SK-N-SH (cell line): ENCODE measurements around the gene GMPR2. TPM values are rescaled to one million over a fixed set of nuclear protein-coding genes. Genes with fewer than 3 reads are reported as not detected.

Experiments
- CHD2 ChIP-seq: fragments of 150-350 bp; IDR thresholded peaks from 2 replicates; pipeline ENCODE4 v1.6.1; 2018; ENCODE audit warnings: low read length; ENCODE audit not compliant: partially characterized antibody
- EP300 ChIP-seq, 2 experiments: IDR thresholded peaks; 2 replicates each; pipeline versions ENCODE4 v1.4.0 to v1.6.1; 2012; ENCODE audit warnings: borderline replicate concordance in 1 of 2, low read depth in 1 of 2, low read length in 1 of 2
- FOXJ3 ChIP-seq: sonication (generic); formaldehyde crosslinking; IDR thresholded peaks from 2 replicates; pipeline ENCODE4 v1.5.1; 2020; ENCODE audit warnings: mild to moderate bottlenecking, missing genetic modification reagents
- MXI1 ChIP-seq: IDR thresholded peaks from 2 replicates; pipeline ENCODE4 v1.6.1; 2012; ENCODE audit warnings: mild to moderate bottlenecking, low read depth, low read length, improper control_type of control experiment
- NFIC ChIP-seq: IDR thresholded peaks from 2 replicates; pipeline ENCODE4 v1.4.0; 2012; ENCODE audit warnings: borderline replicate concordance
- NRF1 ChIP-seq: IDR thresholded peaks from 2 replicates; pipeline ENCODE4 v1.6.1; 2012; ENCODE audit warnings: low read depth, mild to moderate bottlenecking, low read length
- POLR2AphosphoS5 ChIP-seq: IDR thresholded peaks from 2 replicates; pipeline ENCODE4 v1.6.1; 2012; ENCODE audit warnings: low read depth, low read length
- RFX5 ChIP-seq: IDR thresholded peaks from 2 replicates; pipeline ENCODE4 v1.6.1; 2012; ENCODE audit warnings: mild to moderate bottlenecking, improper control_type of control experiment, low read length
- TAF1 ChIP-seq: IDR thresholded peaks from 2 replicates; pipeline ENCODE4 v1.6.1; 2012; ENCODE audit warnings: low read depth, mild to moderate bottlenecking, low read length, moderate library complexity, borderline replicate concordance
- TCF12 ChIP-seq: IDR thresholded peaks from 2 replicates; pipeline ENCODE4 v1.4.0; 2012
- TEAD4 ChIP-seq: IDR thresholded peaks from 2 replicates; pipeline ENCODE4 v1.4.0; 2012; ENCODE audit warnings: mild to moderate bottlenecking, borderline replicate concordance; ENCODE audit not compliant: insufficient read depth
- YY1 ChIP-seq: IDR thresholded peaks from 2 replicates; pipeline ENCODE4 v1.4.0; 2012; ENCODE audit warnings: low read depth, mild to moderate bottlenecking
- polyA plus RNA-seq, 3 experiments: library from polyadenylated mRNA; depleted of rRNA; stranded (reverse); fragments of >200 nt; gene quantifications; 2 replicates each; pipeline ENCODE4 v1.2.3, GENCODE V29; 2012
- TF ChIP-seq, protein P1 (sequence below): fragments of 150-350 bp; IDR thresholded peaks from 2 replicates; pipeline ENCODE4 v1.6.1; 2016; ENCODE audit warnings: mild to moderate bottlenecking, low read depth, low read length
- TF ChIP-seq, protein P2 (sequence below): IDR thresholded peaks from 2 replicates; pipeline ENCODE4 v1.6.1; 2012; ENCODE audit warnings: mild to moderate bottlenecking, low read depth, low read length, moderate library complexity
- TF ChIP-seq, protein P3 (sequence below): IDR thresholded peaks from 2 replicates; pipeline ENCODE4 v1.4.0; 2012; ENCODE audit warnings: low read depth
- TF ChIP-seq, protein P4 (sequence below): IDR thresholded peaks from 2 replicates; pipeline ENCODE4 v1.4.0; 2012; ENCODE audit warnings: low read depth, borderline replicate concordance
- TF ChIP-seq, protein P5 (sequence below): fragments of 150-350 bp; IDR thresholded peaks from 2 replicates; pipeline ENCODE4 v1.6.1; 2017; ENCODE audit warnings: antibody characterized with exemption, low read length, low read depth, borderline replicate concordance

The GMPR2 gene
- polyA plus RNA-seq, 1 of the 3 experiments (the other 2 are of a cell fraction), result 97.0 TPM

DNA sequence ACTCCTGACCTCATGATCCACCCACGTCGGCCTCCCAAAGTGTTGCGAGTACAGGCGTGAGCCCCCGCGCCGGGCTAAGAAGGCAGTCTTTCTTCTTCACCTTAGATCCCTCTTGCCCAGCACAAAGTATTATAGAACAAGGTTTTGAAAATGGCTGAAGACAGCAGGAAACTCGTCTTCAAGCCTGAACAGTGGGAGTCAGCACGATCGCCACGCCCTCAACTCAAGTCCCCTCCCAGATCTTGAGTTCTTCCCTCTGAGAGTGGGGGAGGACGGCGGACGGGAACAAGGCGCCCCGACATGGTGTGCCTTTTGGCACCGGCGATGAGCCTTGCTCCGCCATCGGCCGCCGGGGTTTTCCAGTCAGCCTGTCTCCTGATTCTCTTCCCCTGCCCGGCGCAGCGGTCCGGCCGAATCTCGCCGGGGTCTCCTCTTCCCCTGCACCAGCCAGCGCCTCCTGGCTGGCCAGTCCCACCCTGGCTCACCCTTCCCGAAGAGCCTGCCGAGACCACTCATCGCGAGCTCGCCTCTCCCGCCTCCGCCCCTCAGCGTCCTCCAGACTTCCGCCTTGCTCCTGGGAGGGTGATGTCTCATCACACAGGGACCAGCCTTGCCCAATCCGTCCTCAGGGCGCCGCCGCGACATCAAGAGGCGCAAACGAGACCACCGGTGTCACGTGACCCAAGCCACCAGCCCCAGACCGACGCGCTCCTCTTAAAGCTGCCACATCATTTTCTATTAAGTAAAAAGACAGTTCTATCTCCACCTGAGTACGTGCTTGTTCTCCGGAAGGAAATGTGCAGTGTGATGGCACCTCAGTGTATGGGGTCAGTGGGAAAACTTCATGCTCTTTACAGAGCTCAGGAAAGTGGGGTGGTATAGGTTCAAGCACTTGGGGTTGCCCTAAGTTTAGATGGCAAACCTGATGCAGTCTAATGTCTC is 19.5 kb upstream of the GMPR2 start, which contains the start of gene CHMP4A (continued):
- TF ChIP-seq, protein P1, sequence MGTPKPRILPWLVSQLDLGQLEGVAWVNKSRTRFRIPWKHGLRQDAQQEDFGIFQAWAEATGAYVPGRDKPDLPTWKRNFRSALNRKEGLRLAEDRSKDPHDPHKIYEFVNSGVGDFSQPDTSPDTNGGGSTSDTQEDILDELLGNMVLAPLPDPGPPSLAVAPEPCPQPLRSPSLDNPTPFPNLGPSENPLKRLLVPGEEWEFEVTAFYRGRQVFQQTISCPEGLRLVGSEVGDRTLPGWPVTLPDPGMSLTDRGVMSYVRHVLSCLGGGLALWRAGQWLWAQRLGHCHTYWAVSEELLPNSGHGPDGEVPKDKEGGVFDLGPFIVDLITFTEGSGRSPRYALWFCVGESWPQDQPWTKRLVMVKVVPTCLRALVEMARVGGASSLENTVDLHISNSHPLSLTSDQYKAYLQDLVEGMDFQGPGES, result peak; percentile 21; the same call in 1 of the 2 replicates
- peak; percentile 98 for TF ChIP-seq CHD2
- TF ChIP-seq MXI1, result peak; percentile 79
- no peak for TF ChIP-seq EP300 (IDR thresholded peaks at IDR 0.05; ENCODE audit: borderline replicate concordance in 1 of 2, low read depth in 1 of 2, low read length in 1 of 2)
- TF ChIP-seq, protein P2, sequence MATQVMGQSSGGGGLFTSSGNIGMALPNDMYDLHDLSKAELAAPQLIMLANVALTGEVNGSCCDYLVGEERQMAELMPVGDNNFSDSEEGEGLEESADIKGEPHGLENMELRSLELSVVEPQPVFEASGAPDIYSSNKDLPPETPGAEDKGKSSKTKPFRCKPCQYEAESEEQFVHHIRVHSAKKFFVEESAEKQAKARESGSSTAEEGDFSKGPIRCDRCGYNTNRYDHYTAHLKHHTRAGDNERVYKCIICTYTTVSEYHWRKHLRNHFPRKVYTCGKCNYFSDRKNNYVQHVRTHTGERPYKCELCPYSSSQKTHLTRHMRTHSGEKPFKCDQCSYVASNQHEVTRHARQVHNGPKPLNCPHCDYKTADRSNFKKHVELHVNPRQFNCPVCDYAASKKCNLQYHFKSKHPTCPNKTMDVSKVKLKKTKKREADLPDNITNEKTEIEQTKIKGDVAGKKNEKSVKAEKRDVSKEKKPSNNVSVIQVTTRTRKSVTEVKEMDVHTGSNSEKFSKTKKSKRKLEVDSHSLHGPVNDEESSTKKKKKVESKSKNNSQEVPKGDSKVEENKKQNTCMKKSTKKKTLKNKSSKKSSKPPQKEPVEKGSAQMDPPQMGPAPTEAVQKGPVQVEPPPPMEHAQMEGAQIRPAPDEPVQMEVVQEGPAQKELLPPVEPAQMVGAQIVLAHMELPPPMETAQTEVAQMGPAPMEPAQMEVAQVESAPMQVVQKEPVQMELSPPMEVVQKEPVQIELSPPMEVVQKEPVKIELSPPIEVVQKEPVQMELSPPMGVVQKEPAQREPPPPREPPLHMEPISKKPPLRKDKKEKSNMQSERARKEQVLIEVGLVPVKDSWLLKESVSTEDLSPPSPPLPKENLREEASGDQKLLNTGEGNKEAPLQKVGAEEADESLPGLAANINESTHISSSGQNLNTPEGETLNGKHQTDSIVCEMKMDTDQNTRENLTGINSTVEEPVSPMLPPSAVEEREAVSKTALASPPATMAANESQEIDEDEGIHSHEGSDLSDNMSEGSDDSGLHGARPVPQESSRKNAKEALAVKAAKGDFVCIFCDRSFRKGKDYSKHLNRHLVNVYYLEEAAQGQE, result no peak
- 0 out of 2 replicates have a peak, but pooled peaks have one; percentile 32 for TF ChIP-seq RFX5
- TF ChIP-seq NFIC, result 0 out of 2 replicates have a peak, but pooled peaks have one; percentile 5
- peak; percentile 41 for TF ChIP-seq TAF1
- peak; percentile 41; the same call in 1 of the 2 replicates for TF ChIP-seq TCF12
- no peak for TF ChIP-seq TEAD4
- peak; percentile 95 for TF ChIP-seq POLR2AphosphoS5
- TF ChIP-seq NRF1, result no peak
- peak; percentile 74 for TF ChIP-seq YY1
- TF ChIP-seq, protein P3, sequence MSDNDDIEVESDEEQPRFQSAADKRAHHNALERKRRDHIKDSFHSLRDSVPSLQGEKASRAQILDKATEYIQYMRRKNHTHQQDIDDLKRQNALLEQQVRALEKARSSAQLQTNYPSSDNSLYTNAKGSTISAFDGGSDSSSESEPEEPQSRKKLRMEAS, result peak; percentile 54; the same call in 1 of the 2 replicates
- no peak for TF ChIP-seq FOXJ3 (CRISPR knock-in tag)
- TF ChIP-seq, protein P4, sequence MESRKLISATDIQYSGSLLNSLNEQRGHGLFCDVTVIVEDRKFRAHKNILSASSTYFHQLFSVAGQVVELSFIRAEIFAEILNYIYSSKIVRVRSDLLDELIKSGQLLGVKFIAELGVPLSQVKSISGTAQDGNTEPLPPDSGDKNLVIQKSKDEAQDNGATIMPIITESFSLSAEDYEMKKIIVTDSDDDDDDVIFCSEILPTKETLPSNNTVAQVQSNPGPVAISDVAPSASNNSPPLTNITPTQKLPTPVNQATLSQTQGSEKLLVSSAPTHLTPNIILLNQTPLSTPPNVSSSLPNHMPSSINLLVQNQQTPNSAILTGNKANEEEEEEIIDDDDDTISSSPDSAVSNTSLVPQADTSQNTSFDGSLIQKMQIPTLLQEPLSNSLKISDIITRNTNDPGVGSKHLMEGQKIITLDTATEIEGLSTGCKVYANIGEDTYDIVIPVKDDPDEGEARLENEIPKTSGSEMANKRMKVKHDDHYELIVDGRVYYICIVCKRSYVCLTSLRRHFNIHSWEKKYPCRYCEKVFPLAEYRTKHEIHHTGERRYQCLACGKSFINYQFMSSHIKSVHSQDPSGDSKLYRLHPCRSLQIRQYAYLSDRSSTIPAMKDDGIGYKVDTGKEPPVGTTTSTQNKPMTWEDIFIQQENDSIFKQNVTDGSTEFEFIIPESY, result peak; percentile 94
- TF ChIP-seq, protein P5, sequence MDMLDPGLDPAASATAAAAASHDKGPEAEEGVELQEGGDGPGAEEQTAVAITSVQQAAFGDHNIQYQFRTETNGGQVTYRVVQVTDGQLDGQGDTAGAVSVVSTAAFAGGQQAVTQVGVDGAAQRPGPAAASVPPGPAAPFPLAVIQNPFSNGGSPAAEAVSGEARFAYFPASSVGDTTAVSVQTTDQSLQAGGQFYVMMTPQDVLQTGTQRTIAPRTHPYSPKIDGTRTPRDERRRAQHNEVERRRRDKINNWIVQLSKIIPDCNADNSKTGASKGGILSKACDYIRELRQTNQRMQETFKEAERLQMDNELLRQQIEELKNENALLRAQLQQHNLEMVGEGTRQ, result peak; percentile 91
